HepG2 (cell line): Measurements from ENCODE around the gene AHSG. TPM values are rescaled to one million over a fixed set of nuclear protein-coding genes. Genes with fewer than 3 reads are reported as not detected.

Experiments
- ATAC-seq: fragments of 200-7000 bp; cut with Tn5 transposase; 3 replicates; pipeline ENCODE4 v1.9.1; 2020; ENCODE audit warnings: mild to moderate bottlenecking, moderate library complexity
- BruUV-seq: library from RNA; stranded (reverse); fragments of 400-500 nt; replicated peaks from 2 replicates; lab custom pipeline; 2021; lab: Mats Ljungman, UMichigan
- CTCF ChIA-PET: fragments of 300-600 bp; formaldehyde crosslinking; extraction: SDS; loops from one replicate; lab custom pipeline; 2021; ENCODE audit warnings: low total read pairs, inconsistent platforms, low intra/inter-chr PET ratio; lab: Yijun Ruan, JAX
- POLR2A ChIA-PET: fragments of 350-600 bp; sonication (Branson Sonifier 250); formaldehyde crosslinking; loops from one replicate; lab custom pipeline; 2020; ENCODE audit warnings: antibody characterized with exemption, inconsistent platforms; lab: Yijun Ruan, JAX
- DNase-seq: peaks from one replicate; pipeline ENCODE4 v3.0.0-alpha.2; 2015; ENCODE audit warnings: low spot score
- FAIRE-seq: peaks from 3 replicates; lab custom pipeline; 2011; peaks lifted over from hg19 to GRCh38; lab: Jason Lieb, UNC
- H2AFZ ChIP-seq: one replicate; pipeline ENCODE4 v1.6.1; 2011; ENCODE audit warnings: low read length, inconsistent platforms
- H3K27ac ChIP-seq: fragments of 300-600 bp; 3 replicates; pipeline ENCODE4 v1.8.0; 2011; ENCODE audit warnings: mixed run types, mild to moderate bottlenecking, mixed read lengths, low read length, inconsistent platforms; ENCODE audit not compliant: insufficient read depth; ENCODE audit errors: extremely low read length
- H3K27me3 ChIP-seq, 2 experiments: fragments of 200-600 bp in 1 of 2; 2 replicates in 1 of 2; 3 replicates in 1 of 2; pipeline versions ENCODE4 v1.6.0 to v1.8.0; 2011; ENCODE audit warnings: low read length in 2 of 2, mild to moderate bottlenecking in 2 of 2, moderate library complexity in 2 of 2, inconsistent platforms in 1 of 2; ENCODE audit not compliant: insufficient read depth in 2 of 2, control insufficient read depth in 1 of 2
- H3K36me3 ChIP-seq, 2 experiments: fragments of 200-600 bp in 1 of 2; replicated peaks in 1 of 2; 2 replicates in 1 of 2; 3 replicates in 1 of 2; pipeline versions ENCODE4 v1.5.1 to v1.8.0; 2011; ENCODE audit warnings: low read length in 2 of 2, inconsistent platforms in 1 of 2; ENCODE audit not compliant: insufficient read depth in 2 of 2, control insufficient read depth in 1 of 2
- H3K4me1 ChIP-seq: 2 replicates; pipeline ENCODE4 v1.5.1; 2012; ENCODE audit warnings: low read length, inconsistent platforms; ENCODE audit not compliant: insufficient read depth
- H3K4me2 ChIP-seq: 2 replicates; pipeline ENCODE4 v1.6.0; 2011; ENCODE audit warnings: low read depth, low read length, inconsistent platforms
- H3K4me3 ChIP-seq, 3 experiments: fragments of 200-600 bp in 1 of 3; sonication (generic), shearing (Covaris generic) in 1 of 3; replicated peaks in 1 of 3; 2 replicates each; pipeline ENCODE4 v1.5.1; 2011 to 2016; ENCODE audit warnings: low read length in 3 of 3, inconsistent platforms in 2 of 3, low read depth in 2 of 3, mild to moderate bottlenecking in 2 of 3, control low read depth in 1 of 3, mixed read lengths in 1 of 3; ENCODE audit not compliant: insufficient read depth in 1 of 3
- H3K79me2 ChIP-seq: one replicate; pipeline ENCODE4 v1.6.1; 2011; ENCODE audit warnings: low read length, inconsistent platforms; ENCODE audit not compliant: insufficient read depth
- H3K9ac ChIP-seq: 2 replicates; pipeline ENCODE4 v1.6.0; 2011; ENCODE audit warnings: mild to moderate bottlenecking, low read depth, low read length, inconsistent platforms; ENCODE audit not compliant: insufficient read depth
- H3K9me3 ChIP-seq: 2 replicates; pipeline ENCODE4 v1.5.1; 2012; ENCODE audit warnings: mild to moderate bottlenecking, low read length
- H4K20me1 ChIP-seq: 2 replicates; pipeline ENCODE4 v1.6.0; 2011; ENCODE audit warnings: inconsistent platforms, mild to moderate bottlenecking, low read length, moderate library complexity; ENCODE audit not compliant: insufficient read depth
- AKAP8 ChIP-seq: sonication (generic); formaldehyde crosslinking; IDR thresholded peaks from 2 replicates; pipeline ENCODE4 v1.5.1; 2020; ENCODE audit warnings: mild to moderate bottlenecking, missing genetic modification reagents
- CENPX ChIP-seq: sonication (generic); formaldehyde crosslinking; IDR thresholded peaks from 2 replicates; pipeline ENCODE4 v1.9.0; 2021; ENCODE audit warnings: mild to moderate bottlenecking, missing genetic modification reagents, moderate library complexity
- FOSL2 ChIP-seq: sonication (generic); formaldehyde crosslinking; IDR thresholded peaks from 2 replicates; pipeline ENCODE4 v1.4.0; 2020; ENCODE audit warnings: missing genetic modification reagents
- HOXA3 ChIP-seq: sonication (generic); formaldehyde crosslinking; IDR thresholded peaks from 2 replicates; pipeline ENCODE4 v1.5.0; 2020; ENCODE audit warnings: missing genetic modification reagents
- MIER3 ChIP-seq: IDR thresholded peaks from 2 replicates; pipeline ENCODE4 v1.6.1; 2016; ENCODE audit warnings: missing compliant biosample characterization, borderline replicate concordance
- RCOR2 ChIP-seq: IDR thresholded peaks from 2 replicates; pipeline ENCODE4 v1.6.1; 2016; ENCODE audit warnings: missing biosample characterization, missing genetic modification reagents
- RORA ChIP-seq: sonication (generic); formaldehyde crosslinking; IDR thresholded peaks from 2 replicates; pipeline ENCODE4 v1.5.0; 2020; ENCODE audit warnings: mild to moderate bottlenecking, missing genetic modification reagents, moderate library complexity
- THRA ChIP-seq: sonication (generic); formaldehyde crosslinking; IDR thresholded peaks from 2 replicates; pipeline ENCODE4 v1.4.0; 2020; ENCODE audit warnings: missing genetic modification reagents, borderline replicate concordance
- XRCC5 ChIP-seq: fragments of 200-400 bp; formaldehyde crosslinking; optimal IDR thresholded peaks from 2 replicates; pipeline ENCODE3; 2017; ENCODE audit warnings: mild to moderate bottlenecking, low read length
- ZFX ChIP-seq: sonication (generic); formaldehyde crosslinking; IDR thresholded peaks from 2 replicates; pipeline ENCODE4 v1.4.0; 2020; ENCODE audit warnings: mild to moderate bottlenecking, low read depth, missing genetic modification reagents, moderate library complexity
- ZNF232 ChIP-seq: sonication (generic); formaldehyde crosslinking; IDR thresholded peaks from 2 replicates; pipeline ENCODE4 v1.4.0; 2020; ENCODE audit warnings: missing genetic modification reagents, borderline replicate concordance
- ZNF276 ChIP-seq: sonication (generic); formaldehyde crosslinking; IDR thresholded peaks from 2 replicates; pipeline ENCODE4 v1.4.0; 2020; ENCODE audit warnings: mild to moderate bottlenecking, low read depth, missing genetic modification reagents
- ZNF431 ChIP-seq: sonication (generic); formaldehyde crosslinking; IDR thresholded peaks from 2 replicates; pipeline ENCODE4 v1.9.0; 2022; ENCODE audit warnings: missing genetic modification reagents, low read depth, mild to moderate bottlenecking, borderline replicate concordance
- ZNF644 ChIP-seq: IDR thresholded peaks from 2 replicates; pipeline ENCODE4 v1.6.1; 2016; ENCODE audit warnings: low read depth
- ZNF687 ChIP-seq: sonication (generic); formaldehyde crosslinking; IDR thresholded peaks from 2 replicates; pipeline ENCODE4 v1.5.1; 2020; ENCODE audit warnings: mild to moderate bottlenecking, missing genetic modification reagents, moderate library complexity
- ZNF83 ChIP-seq: sonication (generic); formaldehyde crosslinking; IDR thresholded peaks from 2 replicates; pipeline ENCODE4 v1.4.0; 2020; ENCODE audit warnings: missing genetic modification reagents, mild to moderate bottlenecking, borderline replicate concordance
- ZNF878 ChIP-seq: sonication (generic); formaldehyde crosslinking; IDR thresholded peaks from 2 replicates; pipeline ENCODE4 v1.8.1; 2023; ENCODE audit warnings: mild to moderate bottlenecking, missing genetic modification reagents, moderate library complexity
- WGBS: methylation state at CpG from one replicate; pipeline ENCODE4 v1.1.6; 2017; ENCODE audit warnings: low lambda C conversion rate; 5-methylcytosine and 5-hydroxymethylcytosine counted together
- in situ Hi-C: cut with HindIII; loops from 2 replicates; pipeline ENCODE4 v1.10.0; 2017; ENCODE audit warnings: low pct_unique_long_range_greater_than_20kb; ENCODE audit not compliant: extremely low pct_ligation_motif_present
- intact Hi-C: fragments of 100-400 bp; cut with micrococcal nuclease; formaldehyde crosslinking; loops from one replicate; pipeline ENCODE4 v1.10.0; 2022; ENCODE audit not compliant: unreplicated experiment
- polyA plus RNA-seq, 8 experiments: library from polyadenylated mRNA; depleted of rRNA in 3 of 8; stranded (reverse) in 7 of 8; unstranded in 1 of 8; fragments of >200 nt; fragmentation: Illumina TruSeq in 4 of 8; extraction: Trizol in 4 of 8; gene quantifications; 2 replicates each; pipeline versions ENCODE4 v1.2.1 to v1.2.3, GENCODE V29; 2011 to 2016; ENCODE audit warnings: low read depth in 4 of 8, missing spikeins in 1 of 8, mixed read lengths in 1 of 8; ENCODE audit not compliant: insufficient read depth in 1 of 8
- total RNA-seq, 5 experiments: library from RNA; depleted of rRNA; stranded (reverse); fragments of >200 nt; fragmentation: Illumina TruSeq; extraction: Trizol; gene quantifications; 2 replicates each; pipeline ENCODE4 v1.2.3, GENCODE V29; 2016; ENCODE audit warnings: low read depth in 1 of 5

Gene AHSG
- total and polyA plus RNA-seq, 2 of the 13 experiments (the other 11 are each of a cell fraction or from before 2014, with no cell fraction given), result 2,043 to 19,152 TPM

- POLR2A ChIA-PET, result interaction anchor here (0.8 to 27.1 kb wide), 7 partner anchors 4 to 625 kb away, joined by 3 to 854 read pairs (median 10); partner anchors contain the start of genes AHSG, DNAJB11, EIF4A2 and TBCCD1
- TF ChIP-seq ZNF687 (peak; percentile 55; the same call in 1 of the 2 replicates), ZNF878 (CRISPR knock-in tag) (0 out of 2 replicates have a peak, but pooled peaks have one; percentile 14), FOSL2 (CRISPR knock-in tag) (peak; percentile 37; the same call in 1 of the 2 replicates), HOXA3 (CRISPR knock-in tag) (0 out of 2 replicates have a peak, but pooled peaks have one; percentile 15), THRA (CRISPR knock-in tag) (no peak), ZNF431 (CRISPR knock-in tag) (0 out of 2 replicates have a peak, but pooled peaks have one; percentile 31), CENPX (CRISPR knock-in tag) (no peak), ZNF83 (CRISPR knock-in tag) (no peak), ZFX (CRISPR knock-in tag) (peak; percentile 46), ZNF644 (0 out of 2 replicates have a peak, but pooled peaks have one; percentile 12), ZNF276 (CRISPR knock-in tag) (no peak), ZNF232 (CRISPR knock-in tag) (no peak), XRCC5 (peak; percentile 42), MIER3 (CRISPR knock-in tag) (peak; percentile 43; the same call in 1 of the 2 replicates), AKAP8 (CRISPR knock-in tag) (no peak), RORA (no peak), RCOR2 (CRISPR knock-in tag) (peak; percentile 52)
Measured at GRCh38 chr3:186598108-186598784, 14.6 kb upstream of the AHSG start.

More at GRCh38 chr3:186598108-186598784, 14.6 kb upstream of the AHSG start:
- in situ Hi-C loops (no loop called here), intact Hi-C loops (loop anchor here (1.0 to 2.0 kb wide), 2 partner anchors 8 to 15 kb away; partner anchors contain the start of gene AHSG)
- peak overlapping the region in 1 of 3 experiments; percentile 63; a peak in 2 of 6 replicates for H3K4me3 ChIP-seq
- H4K20me1 ChIP-seq, result no peaks in the 10 kb centered on the region
- H3K9ac ChIP-seq, result peak overlapping the region; percentile 77
- FAIRE-seq (no peak), DNase-seq (peak; percentile 68), ATAC-seq (peak; percentile 38)
- H3K9me3 ChIP-seq, result no peaks in the 10 kb centered on the region
- CTCF ChIA-PET, result no interaction called here
- 46% methylated on average over 11 of the region's 11 CpGs for WGBS
- peak overlapping the region; percentile 95 for H3K27ac ChIP-seq
- no peaks in the 10 kb centered on the region for H3K36me3 ChIP-seq
- H3K79me2 ChIP-seq, result peaks cover 4% of the 10 kb centered on the region
- no TSS peak for BruUV-seq
- peak overlapping the region; percentile 88 for H3K4me2 ChIP-seq
- no peak overlapping the region for H2AFZ ChIP-seq
- H3K27me3 ChIP-seq, result no peaks in the 10 kb centered on the region
- H3K4me1 ChIP-seq, result peaks cover 96% of the 10 kb centered on the region
